Cardiac muscle cell (in vitro differentiated cells and primary cell): Measurements from ENCODE around the gene PHOX2A. TPM values are rescaled to one million over a fixed set of nuclear protein-coding genes. Genes with fewer than 3 reads are reported as not detected.

Source experiments
- DNase-seq, 2 donors: peaks; one replicate each; pipeline versions ENCODE4 v3.0.0 to v3.0.0-alpha.2; 2010 to 2017; ENCODE audit warnings: low read depth in 1 of 2, low spot score in 1 of 2
- H3K27ac ChIP-seq: fragments of 200-600 bp; sonication (generic); 2 replicates; pipeline ENCODE4 v1.5.1; 2016
- H3K27me3 ChIP-seq: fragments of 200-600 bp; sonication (generic); 2 replicates; pipeline ENCODE4 v1.6.0; 2016; ENCODE audit warnings: control low read depth
- H3K36me3 ChIP-seq: fragments of 200-600 bp; sonication (generic); 2 replicates; pipeline ENCODE4 v1.5.1; 2016; ENCODE audit warnings: control low read depth
- H3K4me1 ChIP-seq: fragments of 200-600 bp; sonication (generic); 2 replicates; pipeline ENCODE4 v1.8.1; 2017; ENCODE audit warnings: low read depth, mild to moderate bottlenecking, mixed run types
- H3K4me3 ChIP-seq: fragments of 200-600 bp; sonication (generic); 2 replicates; pipeline ENCODE4 v1.5.1; 2016; ENCODE audit warnings: mild to moderate bottlenecking
- H3K9me3 ChIP-seq: fragments of 200-600 bp; sonication (generic); 2 replicates; pipeline ENCODE4 v1.5.1; 2017; ENCODE audit warnings: low read depth, mild to moderate bottlenecking, control low read depth
- polyA plus RNA-seq: library from polyadenylated mRNA; unstranded; fragments of >200 nt; fragmentation: Nextera tagmentation; extraction: Ambion mirVana; gene quantifications from 2 replicates; pipeline ENCODE4 v1.2.1, GENCODE V29; 2016
- total RNA-seq: library from RNA; depleted of rRNA; stranded (reverse); fragments of >200 nt; gene quantifications from 2 replicates; pipeline ENCODE4 v1.2.3, GENCODE V29; 2016
- TF ChIP-seq, protein P1 (sequence below): IDR thresholded peaks from 2 replicates; pipeline ENCODE4 v1.5.1; 2012; ENCODE audit warnings: low read depth, mild to moderate bottlenecking, low read length

The PHOX2A gene
- total and polyA plus RNA-seq, 2 experiments from 2014 or later = 0.30 TPM; not detected in 1

DNA sequence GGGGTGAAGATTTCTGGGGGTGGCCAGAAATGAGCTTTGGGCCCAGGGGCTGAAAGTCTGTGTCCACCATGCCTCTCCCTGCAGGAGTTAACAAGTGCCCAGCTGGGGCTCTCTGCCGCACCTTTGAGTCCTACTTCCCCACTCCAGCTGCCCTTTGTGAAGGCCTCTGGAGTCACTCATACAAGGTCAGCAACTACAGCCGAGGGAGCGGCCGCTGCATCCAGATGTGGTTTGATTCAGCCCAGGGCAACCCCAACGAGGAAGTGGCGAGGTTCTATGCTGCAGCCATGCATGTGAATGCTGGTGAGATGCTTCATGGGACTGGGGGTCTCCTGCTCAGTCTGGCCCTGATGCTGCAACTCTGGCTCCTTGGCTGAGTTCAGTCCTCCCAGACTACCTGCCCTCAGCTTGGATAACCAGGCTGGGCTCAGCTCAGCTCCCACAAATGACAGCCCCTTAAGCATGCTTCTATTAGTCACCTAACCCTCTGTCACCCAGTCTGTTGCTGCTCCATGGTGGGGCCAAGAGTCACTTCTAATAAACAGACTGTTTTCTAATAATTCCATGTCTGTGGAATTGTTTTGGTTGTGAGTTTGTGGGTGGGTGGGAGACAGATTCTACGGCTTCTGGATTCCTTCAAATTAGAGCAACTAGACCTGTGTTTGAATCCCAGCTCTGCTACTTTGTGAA, 22.4 kb downstream of the PHOX2A start:
- Histone ChIP-seq H3K27ac (peak overlapping the region; percentile 93), H3K4me1 (peaks cover 21% of the 10 kb centered on the region), H3K4me3 (no peak overlapping the region), H3K9me3 (no peaks in the 10 kb centered on the region), H3K27me3 (no peaks in the 10 kb centered on the region), H3K36me3 (no peaks in the 10 kb centered on the region)
- DNase-seq = no peak
- TF ChIP-seq, protein P1, sequence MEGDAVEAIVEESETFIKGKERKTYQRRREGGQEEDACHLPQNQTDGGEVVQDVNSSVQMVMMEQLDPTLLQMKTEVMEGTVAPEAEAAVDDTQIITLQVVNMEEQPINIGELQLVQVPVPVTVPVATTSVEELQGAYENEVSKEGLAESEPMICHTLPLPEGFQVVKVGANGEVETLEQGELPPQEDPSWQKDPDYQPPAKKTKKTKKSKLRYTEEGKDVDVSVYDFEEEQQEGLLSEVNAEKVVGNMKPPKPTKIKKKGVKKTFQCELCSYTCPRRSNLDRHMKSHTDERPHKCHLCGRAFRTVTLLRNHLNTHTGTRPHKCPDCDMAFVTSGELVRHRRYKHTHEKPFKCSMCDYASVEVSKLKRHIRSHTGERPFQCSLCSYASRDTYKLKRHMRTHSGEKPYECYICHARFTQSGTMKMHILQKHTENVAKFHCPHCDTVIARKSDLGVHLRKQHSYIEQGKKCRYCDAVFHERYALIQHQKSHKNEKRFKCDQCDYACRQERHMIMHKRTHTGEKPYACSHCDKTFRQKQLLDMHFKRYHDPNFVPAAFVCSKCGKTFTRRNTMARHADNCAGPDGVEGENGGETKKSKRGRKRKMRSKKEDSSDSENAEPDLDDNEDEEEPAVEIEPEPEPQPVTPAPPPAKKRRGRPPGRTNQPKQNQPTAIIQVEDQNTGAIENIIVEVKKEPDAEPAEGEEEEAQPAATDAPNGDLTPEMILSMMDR = no peak

DNA sequence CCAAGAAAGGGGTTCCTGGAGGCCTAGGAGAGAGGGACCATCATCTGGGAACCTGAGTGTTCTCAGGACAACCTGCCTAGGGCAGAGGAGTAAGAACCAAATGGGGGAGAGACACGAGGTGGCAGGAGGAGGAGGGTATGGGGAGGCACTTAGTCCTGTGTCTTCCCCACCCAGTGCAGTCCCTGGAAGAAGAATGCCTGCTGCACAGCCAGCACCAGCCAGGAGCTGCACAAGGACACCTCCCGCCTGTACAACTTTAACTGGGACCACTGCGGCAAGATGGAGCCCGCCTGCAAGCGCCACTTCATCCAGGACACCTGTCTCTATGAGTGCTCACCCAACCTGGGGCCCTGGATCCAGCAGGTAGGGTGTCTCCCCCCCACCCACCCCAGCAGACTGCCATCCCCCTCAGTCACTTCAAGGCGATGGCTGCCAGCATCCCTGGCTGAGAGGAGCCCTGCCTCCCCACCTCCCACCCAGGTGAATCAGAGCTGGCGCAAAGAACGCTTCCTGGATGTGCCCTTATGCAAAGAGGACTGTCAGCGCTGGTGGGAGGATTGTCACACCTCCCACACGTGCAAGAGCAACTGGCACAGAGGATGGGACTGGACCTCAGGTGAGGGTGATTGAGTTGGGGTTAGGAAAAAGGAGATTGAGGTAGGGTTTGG, 23.1 kb downstream of the PHOX2A start:
- Histone ChIP-seq H3K36me3 (no peaks in the 10 kb centered on the region), H3K27ac (peak overlapping the region; percentile 93), H3K9me3 (no peaks in the 10 kb centered on the region), H3K4me3 (no peak overlapping the region), H3K4me1 (peaks cover 20% of the 10 kb centered on the region), H3K27me3 (no peaks in the 10 kb centered on the region)
- DNase-seq = no peak
- TF ChIP-seq, protein P1 = no peak

DNA sequence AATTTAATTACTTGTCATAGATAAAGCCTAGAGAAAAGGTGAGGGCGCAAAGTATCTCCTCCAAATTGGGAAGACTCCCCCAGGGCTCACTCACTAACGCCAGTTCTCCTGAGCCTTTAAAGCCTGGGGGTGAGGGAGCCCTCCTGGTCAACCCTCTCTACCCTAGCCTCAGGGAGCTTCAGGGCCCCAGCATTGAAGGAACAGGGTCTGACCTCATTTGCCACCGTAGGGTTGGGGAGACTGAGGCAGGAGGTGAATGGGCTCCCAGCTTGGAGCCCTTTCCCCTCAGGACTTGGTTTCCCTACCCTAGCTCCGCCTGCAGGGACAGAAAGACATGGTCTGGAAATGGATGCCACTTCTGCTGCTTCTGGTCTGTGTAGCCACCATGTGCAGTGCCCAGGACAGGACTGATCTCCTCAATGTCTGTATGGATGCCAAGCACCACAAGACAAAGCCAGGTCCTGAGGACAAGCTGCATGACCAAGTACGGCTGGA, 25.7 kb downstream of the PHOX2A start:
- Histone ChIP-seq H3K4me3 (no peak overlapping the region), H3K9me3 (no peaks in the 10 kb centered on the region), H3K36me3 (no peaks in the 10 kb centered on the region), H3K27me3 (peaks cover 11% of the 10 kb centered on the region), H3K4me1 (peaks cover 15% of the 10 kb centered on the region), H3K27ac (no peak overlapping the region)
- no peak for DNase-seq
- TF ChIP-seq, protein P1 = no peak

DNA sequence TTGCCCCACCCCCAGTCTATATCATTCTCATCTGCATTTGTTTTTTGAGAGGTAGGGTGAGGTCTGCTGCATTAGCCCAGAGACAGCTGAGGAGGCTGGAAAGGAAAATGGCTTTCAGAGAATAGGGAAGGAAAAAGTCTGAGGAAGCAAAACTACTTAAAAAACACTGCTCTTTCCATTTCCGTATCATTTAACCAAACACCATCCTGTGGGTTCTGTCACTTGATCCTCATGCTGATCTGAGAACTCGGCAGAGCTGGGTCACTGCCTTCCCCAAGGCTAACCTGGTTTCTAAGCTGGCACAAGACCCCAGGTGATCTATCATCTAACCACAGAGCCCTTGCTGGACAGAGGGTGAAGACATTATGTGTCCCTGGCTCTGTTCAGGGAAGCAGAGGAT, 26.1 kb downstream of the PHOX2A start:
- Histone ChIP-seq H3K4me1 (peaks cover 15% of the 10 kb centered on the region), H3K27ac (no peak overlapping the region), H3K9me3 (no peaks in the 10 kb centered on the region), H3K36me3 (no peaks in the 10 kb centered on the region), H3K4me3 (no peak overlapping the region), H3K27me3 (peaks cover 15% of the 10 kb centered on the region)
- TF ChIP-seq, protein P1 = no peak
- no peak for DNase-seq

DNA sequence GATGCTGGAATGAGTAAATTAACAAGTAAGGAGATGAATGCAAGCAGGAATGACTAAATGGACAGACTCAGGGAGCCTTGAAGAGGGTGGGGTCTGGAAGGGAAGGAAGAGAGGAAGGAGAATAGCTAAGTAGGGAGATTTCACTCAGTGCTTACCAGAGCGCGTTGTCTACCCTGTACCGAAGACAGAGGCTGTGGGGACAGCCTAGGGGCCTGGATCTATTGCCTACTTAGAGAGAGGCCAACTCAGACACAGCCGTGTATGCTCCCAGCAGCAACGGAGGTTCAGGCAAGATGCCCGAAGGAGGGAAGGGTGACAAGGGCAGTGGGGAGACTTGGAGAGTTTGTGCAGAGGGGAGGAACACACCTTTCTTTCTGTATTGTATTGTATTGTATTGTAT, 27.3 kb downstream of the PHOX2A start, which contains the start of gene FOLR2:
FOLR2 (plus strand) TSS at position 157 of the 400 bp plus-strand sequence. CDS start 1,791 bp downstream, outside the sequence.
- peaks cover 16% of the 10 kb centered on the region for H3K27me3 ChIP-seq
- H3K36me3 ChIP-seq = no peaks in the 10 kb centered on the region
- no peak for DNase-seq
- H3K27ac ChIP-seq = no peak within 1 kb of the TSS
- no peaks in the 10 kb centered on the region for H3K9me3 ChIP-seq
- TF ChIP-seq, protein P1 = no peak
- H3K4me3 ChIP-seq = no peak within 1 kb of the TSS
- H3K4me1 ChIP-seq = peaks cover 4% of the 10 kb centered on the region
